Neural progenitor cell (in vitro differentiated cells): Measurements from ENCODE around the gene MERTK.

Source experiments
- EZH2 ChIP-seq: fragments of 200-600 bp; sonication (generic); IDR thresholded peaks from 2 replicates; pipeline ENCODE4 v1.6.1; 2017; ENCODE audit warnings: antibody characterized with exemption, mild to moderate bottlenecking, moderate library complexity
- TF ChIP-seq, protein P1 (sequence below): fragments of 200-600 bp; sonication (generic); IDR thresholded peaks from 2 replicates; pipeline ENCODE4 v1.5.1; 2017; ENCODE audit warnings: antibody characterized with exemption, mild to moderate bottlenecking

DNA sequence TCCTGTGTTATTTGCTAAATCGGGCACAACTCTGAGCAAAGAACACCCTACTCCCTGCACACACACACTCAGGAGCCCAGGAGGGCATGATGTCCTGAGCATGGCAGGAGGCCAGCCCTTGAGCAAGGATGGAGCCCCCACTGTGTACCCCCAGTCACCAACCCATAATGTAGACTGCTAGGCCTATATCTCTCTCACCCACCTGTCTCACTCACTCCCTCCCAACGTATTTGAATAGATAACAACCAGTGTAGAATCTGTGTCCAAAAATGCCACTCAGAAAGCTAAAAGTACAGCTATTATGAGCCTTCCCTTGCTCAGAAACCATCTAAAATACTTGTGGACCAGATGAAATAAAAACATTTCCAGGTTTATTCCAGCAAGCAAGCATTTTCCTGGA, 29.3 kb downstream of the MERTK start:
- TF ChIP-seq, protein P1, sequence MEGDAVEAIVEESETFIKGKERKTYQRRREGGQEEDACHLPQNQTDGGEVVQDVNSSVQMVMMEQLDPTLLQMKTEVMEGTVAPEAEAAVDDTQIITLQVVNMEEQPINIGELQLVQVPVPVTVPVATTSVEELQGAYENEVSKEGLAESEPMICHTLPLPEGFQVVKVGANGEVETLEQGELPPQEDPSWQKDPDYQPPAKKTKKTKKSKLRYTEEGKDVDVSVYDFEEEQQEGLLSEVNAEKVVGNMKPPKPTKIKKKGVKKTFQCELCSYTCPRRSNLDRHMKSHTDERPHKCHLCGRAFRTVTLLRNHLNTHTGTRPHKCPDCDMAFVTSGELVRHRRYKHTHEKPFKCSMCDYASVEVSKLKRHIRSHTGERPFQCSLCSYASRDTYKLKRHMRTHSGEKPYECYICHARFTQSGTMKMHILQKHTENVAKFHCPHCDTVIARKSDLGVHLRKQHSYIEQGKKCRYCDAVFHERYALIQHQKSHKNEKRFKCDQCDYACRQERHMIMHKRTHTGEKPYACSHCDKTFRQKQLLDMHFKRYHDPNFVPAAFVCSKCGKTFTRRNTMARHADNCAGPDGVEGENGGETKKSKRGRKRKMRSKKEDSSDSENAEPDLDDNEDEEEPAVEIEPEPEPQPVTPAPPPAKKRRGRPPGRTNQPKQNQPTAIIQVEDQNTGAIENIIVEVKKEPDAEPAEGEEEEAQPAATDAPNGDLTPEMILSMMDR: no peak
- TF ChIP-seq EZH2: no peak
